Midbrain (tissue), 1 donor: Measurements from ENCODE around the gene DRAXIN.
A peak's percentile ranks its signal among the peaks of the same experiment; 100 is the strongest.

Source experiments
- DNase-seq: peaks from one replicate; lab custom pipeline; 2025; lab: John Stamatoyannopoulos, UW

DRAXIN gene

GRCh38 chr1:11657654-11658053 lies 33.9 kb upstream of the DRAXIN start:
- no peak for DNase-seq

- no peak for DNase-seq
Observed at GRCh38 chr1:11658542-11658941, 33.0 kb upstream of the DRAXIN start.

- DNase-seq: no peak
Observed at GRCh38 chr1:11659748-11660147, 31.8 kb upstream of the DRAXIN start.

GRCh38 chr1:11661103-11661502 lies 30.4 kb upstream of the DRAXIN start:
- DNase-seq: no peak

- DNase-seq: no peak
Observed at GRCh38 chr1:11664336-11665065, 27.0 kb upstream of the DRAXIN start.

GRCh38 chr1:11668516-11668915 lies 23.0 kb upstream of the DRAXIN start:
- DNase-seq: no peak

GRCh38 chr1:11670747-11671146 lies 20.8 kb upstream of the DRAXIN start:
- DNase-seq: no peak

GRCh38 chr1:11671205-11671543 lies 20.3 kb upstream of the DRAXIN start:
- DNase-seq: no peak

- DNase-seq: no peak
Observed at GRCh38 chr1:11671544-11672286, 19.8 kb upstream of the DRAXIN start.

GRCh38 chr1:11673089-11673769 lies 18.3 kb upstream of the DRAXIN start:
- DNase-seq: no peak

- no peak for DNase-seq
Observed at GRCh38 chr1:11674488-11674887, 17.0 kb upstream of the DRAXIN start.

- DNase-seq: no peak
Observed at GRCh38 chr1:11675325-11675724, 16.2 kb upstream of the DRAXIN start.

GRCh38 chr1:11676386-11677103 lies 15.0 kb upstream of the DRAXIN start:
- DNase-seq: no peak

- no peak for DNase-seq
Observed at GRCh38 chr1:11678442-11678841, 13.1 kb upstream of the DRAXIN start.

- no peak for DNase-seq
Observed at GRCh38 chr1:11680270-11681070, 11.0 kb upstream of the DRAXIN start.

- peak; percentile 89 for DNase-seq
Observed at GRCh38 chr1:11681071-11681771, 10.3 kb upstream of the DRAXIN start, which contains the start of gene MAD2L2. Gene MAD2L2 (minus strand): TSS chr1:11681148. CDS start chr1:11680601, 547 bp downstream.

GRCh38 chr1:11682287-11682771 lies 9.2 kb upstream of the DRAXIN start:
- no peak for DNase-seq

- no peak for DNase-seq
Observed at GRCh38 chr1:11682799-11683198, 8.7 kb upstream of the DRAXIN start.

GRCh38 chr1:11684070-11684469 lies 7.4 kb upstream of the DRAXIN start:
- DNase-seq: no peak

- DNase-seq: no peak
Observed at GRCh38 chr1:11685210-11685752, 6.2 kb upstream of the DRAXIN start.
